ENCODE measurements around the gene PCNT. TPM values are rescaled to one million over a fixed set of nuclear protein-coding genes. Genes with fewer than 3 reads are reported as not detected.
A peak's percentile ranks its signal among the peaks of the same experiment; 100 is the strongest.

Gene PCNT
- total and polyA plus RNA-seq, 9 of the 15 experiments (the other 6 are each of a cell fraction or from before 2014, with no cell fraction given): 9.1 to 53.5 (median 31.3) TPM

DNA sequence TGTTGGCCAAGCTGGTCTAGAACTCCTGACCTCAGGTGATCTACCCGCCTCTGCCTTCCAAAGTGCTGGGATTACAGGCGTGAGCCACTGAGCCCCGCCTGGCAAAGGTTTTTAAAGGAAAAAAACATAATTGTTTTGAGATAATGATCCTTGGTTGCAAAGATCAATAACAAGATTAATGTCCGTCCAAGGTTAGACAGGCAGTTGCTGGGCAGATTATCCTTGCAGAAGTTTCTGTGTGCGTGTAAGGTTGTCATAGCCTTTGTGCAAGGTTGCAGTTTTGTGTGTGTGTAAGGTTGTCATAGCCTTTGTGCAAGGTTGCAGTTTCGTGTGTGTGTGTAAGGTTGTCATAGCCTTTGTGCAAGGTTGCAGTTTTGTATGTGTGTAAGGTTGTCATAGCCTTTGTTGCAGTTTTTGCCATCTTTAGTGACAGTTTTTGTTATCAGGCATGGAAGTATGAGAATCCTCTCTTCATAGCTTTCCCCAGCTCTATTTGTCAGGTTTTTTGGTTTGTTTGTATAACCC is 34.2 kb upstream of the PCNT start:
- H3K36me3 ChIP-seq (ENCODE audit: control insufficient read depth, insufficient read depth, low read length): peaks cover 21% of the 10 kb centered on the region
- intact Hi-C loops (cut with micrococcal nuclease): loop anchor here (5.0 to 10.0 kb wide), 2 partner anchors 145 to 168 kb away; partner anchors contain the start of gene DIP2A
- no peak for FAIRE-seq
- H3K9ac ChIP-seq (ENCODE audit: insufficient read depth in 1 of 2, low read depth in 2 of 2, low read length in 2 of 2): no peak overlapping the region
- peak; percentile 80 for TF ChIP-seq MAFF (IDR thresholded peaks at IDR 0.05; ENCODE audit: low read length)
- no peak for TF ChIP-seq LARP7 (IDR thresholded peaks at IDR 0.05)
- peak; percentile 64; the same call in 1 of the 2 replicates for TF ChIP-seq C11orf30 (IDR thresholded peaks at IDR 0.05; ENCODE audit: low read depth)
- TF ChIP-seq ZNF174 (CRISPR knock-in tag; IDR thresholded peaks at IDR 0.05): no peak
- TF ChIP-seq ZNF316 (IDR thresholded peaks at IDR 0.05): peak; percentile 85
- peak; percentile 34 for TF ChIP-seq MAFG (tag; conservative IDR thresholded peaks at IDR 0.05)
- peak; percentile 82 for TF ChIP-seq MAFK (IDR thresholded peaks at IDR 0.05; ENCODE audit: low read length)
- peak; percentile 41; the same call in 1 of the 2 replicates for TF ChIP-seq RFX5 (IDR thresholded peaks at IDR 0.05; ENCODE audit: low read depth, low read length)
- H3K4me2 ChIP-seq (ENCODE audit: insufficient read depth, low read length): no peak overlapping the region
- no peak overlapping the region for H3K27ac ChIP-seq (ENCODE audit: extremely low read depth, low read depth, low read length)
- in situ Hi-C loops (cut with MboI): no loop called here
- H3K27me3 ChIP-seq (ENCODE audit: control insufficient read depth in 2 of 2, insufficient read depth in 2 of 2, low read length in 2 of 2): no peaks in the 10 kb centered on the region
- ATAC-seq: no peak
- no peak overlapping the region for H2AFZ ChIP-seq (ENCODE audit: low read depth, low read length)
- WGBS (ENCODE audit: insufficient coverage, low coverage, missing lambda C conversion rate): 57% methylated on average over 6 of the region's 6 CpGs
- peaks cover 4% of the 10 kb centered on the region; the same call in 1 of the 2 replicates for H3K9me3 ChIP-seq (replicated peaks; ENCODE audit: control insufficient read depth, insufficient read depth, low read depth, low read length)
- peaks cover 26% of the 10 kb centered on the region for H3K79me2 ChIP-seq (ENCODE audit: control insufficient read depth, insufficient read depth, low read length)
- ChIA-PET POLR2A (interaction anchor here (0.6 kb wide), 1 partner anchor 59 kb away, joined by 4 read pairs; no protein-coding TSS in a partner anchor), CTCF (ENCODE audit: low intra/inter-chr PET ratio) (no interaction called here)
- H3K9me1 ChIP-seq (ENCODE audit: control insufficient read depth, insufficient read depth, low read length): no peaks in the 10 kb centered on the region
- no peak for DNase-seq (ENCODE audit: extremely low read depth in 1 of 4, low spot score in 3 of 4)
- no peak overlapping the region for H3K4me3 ChIP-seq
- BruUV-seq (replicated peaks): no TSS peak
- H3K4me1 ChIP-seq (replicated peaks in 1 of 2; ENCODE audit: control insufficient read depth in 2 of 2, insufficient read depth in 2 of 2, low read length in 2 of 2): peaks cover 8 to 13% of the 10 kb centered on the region in 2 experiments; a peak in 4 of 5 replicates
- 0 out of 2 replicates have a peak, but pooled peaks cover 2% of the 10 kb centered on the region for H4K20me1 ChIP-seq (replicated peaks; ENCODE audit: control insufficient read depth, insufficient read depth, low read length)
